ENCODE measurements around the gene GRIK3.

- no peak for TF ChIP-seq CTCF (conservative IDR thresholded peaks at IDR 0.05 in 1 of 2, IDR thresholded peaks at IDR 0.05 in 1 of 2; ENCODE audit: low read depth in 1 of 2, low read length in 2 of 2)
- no peak for TF ChIP-seq EZH2 (IDR thresholded peaks at IDR 0.05; ENCODE audit: low read length, missing control alignments)
Measured at GRCh38 chr1:36871146-36871971, 163.0 kb downstream of the GRIK3 start.

Data from fibroblast of lung (primary cell).